PC-9 (cell line): ENCODE data around the gene BICC1.

Experiments
- EZH2 ChIP-seq: fragments of 200-600 bp; sonication (generic); IDR thresholded peaks from 2 replicates; pipeline ENCODE4 v1.8.0; 2017; ENCODE audit warnings: antibody characterized with exemption, low read depth
- TF ChIP-seq, protein P1 (sequence below): fragments of 200-600 bp; sonication (generic); conservative IDR thresholded peaks from 2 replicates; pipeline ENCODE4 v1.6.1; 2017; ENCODE audit warnings: mixed run types, antibody characterized with exemption, mild to moderate bottlenecking, moderate library complexity

GRCh38 chr10:58488921-58489320 is 23.8 kb upstream of the BICC1 start:
- TF ChIP-seq, protein P1, sequence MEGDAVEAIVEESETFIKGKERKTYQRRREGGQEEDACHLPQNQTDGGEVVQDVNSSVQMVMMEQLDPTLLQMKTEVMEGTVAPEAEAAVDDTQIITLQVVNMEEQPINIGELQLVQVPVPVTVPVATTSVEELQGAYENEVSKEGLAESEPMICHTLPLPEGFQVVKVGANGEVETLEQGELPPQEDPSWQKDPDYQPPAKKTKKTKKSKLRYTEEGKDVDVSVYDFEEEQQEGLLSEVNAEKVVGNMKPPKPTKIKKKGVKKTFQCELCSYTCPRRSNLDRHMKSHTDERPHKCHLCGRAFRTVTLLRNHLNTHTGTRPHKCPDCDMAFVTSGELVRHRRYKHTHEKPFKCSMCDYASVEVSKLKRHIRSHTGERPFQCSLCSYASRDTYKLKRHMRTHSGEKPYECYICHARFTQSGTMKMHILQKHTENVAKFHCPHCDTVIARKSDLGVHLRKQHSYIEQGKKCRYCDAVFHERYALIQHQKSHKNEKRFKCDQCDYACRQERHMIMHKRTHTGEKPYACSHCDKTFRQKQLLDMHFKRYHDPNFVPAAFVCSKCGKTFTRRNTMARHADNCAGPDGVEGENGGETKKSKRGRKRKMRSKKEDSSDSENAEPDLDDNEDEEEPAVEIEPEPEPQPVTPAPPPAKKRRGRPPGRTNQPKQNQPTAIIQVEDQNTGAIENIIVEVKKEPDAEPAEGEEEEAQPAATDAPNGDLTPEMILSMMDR, result no peak
- no peak for TF ChIP-seq EZH2
